Measurements from ENCODE around the gene ITPR2.

Gene ITPR2

DNA sequence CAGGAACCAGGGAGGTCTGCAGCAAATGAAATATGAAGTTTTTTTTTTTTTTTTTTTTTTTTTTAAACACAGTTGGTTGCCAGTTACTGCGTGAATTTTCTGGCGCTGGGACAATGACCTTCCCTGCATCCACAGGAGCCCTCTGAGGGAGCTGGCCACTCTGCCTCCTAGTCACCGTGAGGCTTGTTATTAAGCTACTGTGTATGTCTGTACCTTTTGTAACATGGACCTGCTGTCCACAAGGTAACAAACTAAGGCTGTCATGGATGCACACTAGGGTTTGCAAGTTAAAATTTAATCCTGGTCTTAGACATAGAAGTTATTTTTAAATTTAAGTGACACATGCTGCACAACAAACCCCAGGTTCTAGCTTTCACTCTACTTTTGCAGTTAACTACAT is 426.6 kb downstream of the ITPR2 start:
- no CpG with 5 or more reads among the region's 3 CpGs for WGBS (ENCODE audit: extremely low coverage, insufficient coverage, insufficient read length)
- DNase-seq, result no peak
- Histone ChIP-seq H3K27ac (ENCODE audit: low read depth, low read length) (no peak overlapping the region), H2BK120ac (ENCODE audit: insufficient read depth, low read length, poor library complexity) (no peak overlapping the region), H3K9me3 (ENCODE audit: insufficient read depth, low read depth, low read length) (no peaks in the 10 kb centered on the region), H3K4me1 (ENCODE audit: control insufficient read depth in 1 of 2, insufficient read depth in 2 of 2, low read length in 2 of 2) (peaks cover 0 to 2% of the 10 kb centered on the region in 2 experiments), H3K4me2 (ENCODE audit: low read length) (no peak overlapping the region), H3K4me3 (ENCODE audit: low read depth, low read length) (no peak overlapping the region), H3K9ac (ENCODE audit: low read length) (no peak overlapping the region), H3K27me3 (ENCODE audit: insufficient read depth, low read length) (no peaks in the 10 kb centered on the region), H3K18ac (ENCODE audit: low read length) (no peak overlapping the region), H3K14ac (ENCODE audit: low read length) (no peak overlapping the region), H3K79me2 (ENCODE audit: control insufficient read depth, insufficient read depth, low read length, poor library complexity) (no peaks in the 10 kb centered on the region), H3K36me3 (ENCODE audit: control insufficient read depth in 1 of 2, insufficient read depth in 2 of 2, low read length in 2 of 2) (no peaks in the 10 kb centered on the region), H2AFZ (ENCODE audit: insufficient read depth, low read length, poor library complexity) (no peak overlapping the region), H4K12ac (ENCODE audit: low read depth, low read length) (no peak overlapping the region), H3K23ac (ENCODE audit: low read length) (no peak overlapping the region), H4K91ac (ENCODE audit: low read depth, low read length) (no peak overlapping the region), H3K79me1 (ENCODE audit: low read length) (peaks cover 2% of the 10 kb centered on the region), H4K8ac (ENCODE audit: low read depth, low read length) (no peak overlapping the region), H2BK12ac (ENCODE audit: low read length) (no peak overlapping the region), H2AK5ac (ENCODE audit: low read length) (no peak overlapping the region), H2BK5ac (ENCODE audit: low read depth, low read length, poor library complexity) (no peak overlapping the region), H3K4ac (ENCODE audit: low read depth, low read length) (no peak overlapping the region)

DNA sequence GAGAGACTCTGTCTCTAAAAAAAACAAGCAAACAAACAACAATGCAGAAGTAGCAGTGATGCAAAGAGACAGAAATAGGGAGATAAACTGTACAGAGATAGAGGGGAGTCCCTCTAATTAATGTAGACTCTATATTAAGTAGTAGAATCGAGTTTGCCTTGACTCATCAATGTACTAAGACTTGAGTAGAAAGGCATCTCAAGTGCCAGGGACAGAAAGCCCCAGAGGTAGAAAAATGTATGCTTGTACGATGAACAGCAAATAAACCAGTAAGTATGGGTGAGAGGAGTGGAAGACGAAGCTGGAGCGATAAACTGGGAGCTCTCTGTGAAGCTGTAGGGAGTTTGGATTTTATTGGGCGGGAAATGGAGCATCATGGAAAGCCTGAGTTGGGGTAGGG is 429.4 kb downstream of the ITPR2 start:
- no peak overlapping the region for H3K14ac ChIP-seq (ENCODE audit: low read length)
- DNase-seq, result no peak
- no peaks in the 10 kb centered on the region for H3K27me3 ChIP-seq (ENCODE audit: insufficient read depth, low read length)
- H2AK5ac ChIP-seq (ENCODE audit: low read length), result no peak overlapping the region
- no peaks in the 10 kb centered on the region for H3K79me2 ChIP-seq (ENCODE audit: control insufficient read depth, insufficient read depth, low read length, poor library complexity)
- H2BK12ac ChIP-seq (ENCODE audit: low read length), result no peak overlapping the region
- WGBS (ENCODE audit: extremely low coverage, insufficient coverage, insufficient read length), result no CpG with 5 or more reads among the region's 5 CpGs
- H4K8ac ChIP-seq (ENCODE audit: low read depth, low read length), result no peak overlapping the region
- no peak overlapping the region for H3K23ac ChIP-seq (ENCODE audit: low read length)
- no peak overlapping the region for H3K4me3 ChIP-seq (ENCODE audit: low read depth, low read length)
- H3K27ac ChIP-seq (ENCODE audit: low read depth, low read length), result no peak overlapping the region
- H2BK120ac ChIP-seq (ENCODE audit: insufficient read depth, low read length, poor library complexity), result no peak overlapping the region
- peaks cover 0 to 2% of the 10 kb centered on the region in 2 experiments for H3K4me1 ChIP-seq (ENCODE audit: control insufficient read depth in 1 of 2, insufficient read depth in 2 of 2, low read length in 2 of 2)
- H3K36me3 ChIP-seq (ENCODE audit: control insufficient read depth in 1 of 2, insufficient read depth in 2 of 2, low read length in 2 of 2), result no peaks in the 10 kb centered on the region
- H4K91ac ChIP-seq (ENCODE audit: low read depth, low read length), result no peak overlapping the region
- no peak overlapping the region for H3K18ac ChIP-seq (ENCODE audit: low read length)
- H3K9ac ChIP-seq (ENCODE audit: low read length), result no peak overlapping the region
- no peaks in the 10 kb centered on the region for H3K9me3 ChIP-seq (ENCODE audit: insufficient read depth, low read depth, low read length)
- H3K4ac ChIP-seq (ENCODE audit: low read depth, low read length), result no peak overlapping the region
- no peak overlapping the region for H3K4me2 ChIP-seq (ENCODE audit: low read length)
- no peak overlapping the region for H4K12ac ChIP-seq (ENCODE audit: low read depth, low read length)
- H3K79me1 ChIP-seq (ENCODE audit: low read length), result peaks cover 2% of the 10 kb centered on the region
- no peak overlapping the region for H2BK5ac ChIP-seq (ENCODE audit: low read depth, low read length, poor library complexity)
- H2AFZ ChIP-seq (ENCODE audit: insufficient read depth, low read length, poor library complexity), result no peak overlapping the region

DNA sequence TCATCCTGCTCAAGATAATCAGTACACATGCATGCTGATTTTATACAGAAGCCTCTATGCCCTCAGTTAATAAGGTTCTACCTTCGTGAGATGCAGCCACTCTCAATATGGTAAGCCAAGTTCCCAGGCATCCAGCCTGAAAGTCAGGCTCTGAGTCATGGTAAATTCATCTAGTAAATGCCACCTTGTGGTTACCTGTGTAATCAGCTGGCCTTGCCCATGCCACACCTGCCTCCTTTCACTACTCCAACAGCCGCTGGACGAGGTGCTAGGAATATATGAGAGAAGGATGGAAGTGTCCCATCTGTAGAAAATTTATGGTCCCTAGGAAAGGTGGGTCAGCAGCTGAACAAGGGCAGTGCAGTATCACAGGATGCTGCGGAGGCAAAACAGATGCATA is 430.3 kb downstream of the ITPR2 start:
- WGBS (ENCODE audit: extremely low coverage, insufficient coverage, insufficient read length), result no CpG with 5 or more reads among the region's 4 CpGs
- no peak overlapping the region for H4K12ac ChIP-seq (ENCODE audit: low read depth, low read length)
- no peak overlapping the region for H3K27ac ChIP-seq (ENCODE audit: low read depth, low read length)
- no peak overlapping the region for H4K91ac ChIP-seq (ENCODE audit: low read depth, low read length)
- H3K79me2 ChIP-seq (ENCODE audit: control insufficient read depth, insufficient read depth, low read length, poor library complexity), result no peaks in the 10 kb centered on the region
- no peaks in the 10 kb centered on the region for H3K9me3 ChIP-seq (ENCODE audit: insufficient read depth, low read depth, low read length)
- H3K18ac ChIP-seq (ENCODE audit: low read length), result no peak overlapping the region
- no peak overlapping the region for H2BK120ac ChIP-seq (ENCODE audit: insufficient read depth, low read length, poor library complexity)
- peaks cover 2% of the 10 kb centered on the region for H3K79me1 ChIP-seq (ENCODE audit: low read length)
- H2AK5ac ChIP-seq (ENCODE audit: low read length), result no peak overlapping the region
- no peak overlapping the region for H3K4me3 ChIP-seq (ENCODE audit: low read depth, low read length)
- H2BK5ac ChIP-seq (ENCODE audit: low read depth, low read length, poor library complexity), result no peak overlapping the region
- H3K4me2 ChIP-seq (ENCODE audit: low read length), result no peak overlapping the region
- DNase-seq, result peak; percentile 50 to 71
- no peak overlapping the region for H3K14ac ChIP-seq (ENCODE audit: low read length)
- no peak overlapping the region for H3K23ac ChIP-seq (ENCODE audit: low read length)
- H3K4me1 ChIP-seq (ENCODE audit: control insufficient read depth in 1 of 2, insufficient read depth in 2 of 2, low read length in 2 of 2), result peaks cover 0 to 2% of the 10 kb centered on the region in 2 experiments
- no peak overlapping the region for H3K4ac ChIP-seq (ENCODE audit: low read depth, low read length)
- H3K27me3 ChIP-seq (ENCODE audit: insufficient read depth, low read length), result no peaks in the 10 kb centered on the region
- no peak overlapping the region for H2BK12ac ChIP-seq (ENCODE audit: low read length)
- no peak overlapping the region for H2AFZ ChIP-seq (ENCODE audit: insufficient read depth, low read length, poor library complexity)
- no peaks in the 10 kb centered on the region for H3K36me3 ChIP-seq (ENCODE audit: control insufficient read depth in 1 of 2, insufficient read depth in 2 of 2, low read length in 2 of 2)
- no peak overlapping the region for H4K8ac ChIP-seq (ENCODE audit: low read depth, low read length)
- H3K9ac ChIP-seq (ENCODE audit: low read length), result no peak overlapping the region

DNA sequence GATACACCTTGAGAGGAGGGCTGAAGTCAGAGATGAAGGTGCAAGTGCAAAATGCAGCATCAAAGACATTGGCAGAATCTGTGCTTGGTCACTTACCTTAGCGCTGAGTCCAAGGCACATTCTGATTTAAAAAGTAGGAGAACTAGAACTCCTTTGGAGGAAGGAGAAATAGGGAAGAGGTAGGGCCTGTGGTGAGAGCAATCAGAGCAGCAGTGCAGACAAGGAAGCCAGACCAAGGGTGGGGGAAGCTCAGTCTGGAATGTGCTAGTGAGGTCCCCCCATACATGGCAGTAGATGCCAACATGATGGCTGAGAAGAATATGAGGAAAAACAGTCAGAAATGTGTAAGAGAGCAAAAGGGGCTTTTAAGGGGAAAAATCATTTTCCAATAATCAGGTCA is 431.1 kb downstream of the ITPR2 start:
- Histone ChIP-seq H3K79me1 (ENCODE audit: low read length) (peaks cover 2% of the 10 kb centered on the region), H4K12ac (ENCODE audit: low read depth, low read length) (no peak overlapping the region), H4K8ac (ENCODE audit: low read depth, low read length) (no peak overlapping the region), H3K18ac (ENCODE audit: low read length) (no peak overlapping the region), H3K9me3 (ENCODE audit: insufficient read depth, low read depth, low read length) (no peaks in the 10 kb centered on the region), H3K27me3 (ENCODE audit: insufficient read depth, low read length) (no peaks in the 10 kb centered on the region), H3K9ac (ENCODE audit: low read length) (no peak overlapping the region), H2BK5ac (ENCODE audit: low read depth, low read length, poor library complexity) (no peak overlapping the region), H3K79me2 (ENCODE audit: control insufficient read depth, insufficient read depth, low read length, poor library complexity) (no peaks in the 10 kb centered on the region), H2AK5ac (ENCODE audit: low read length) (no peak overlapping the region), H2BK120ac (ENCODE audit: insufficient read depth, low read length, poor library complexity) (no peak overlapping the region), H3K23ac (ENCODE audit: low read length) (no peak overlapping the region), H3K4me2 (ENCODE audit: low read length) (no peak overlapping the region), H3K36me3 (ENCODE audit: control insufficient read depth in 1 of 2, insufficient read depth in 2 of 2, low read length in 2 of 2) (no peaks in the 10 kb centered on the region), H4K91ac (ENCODE audit: low read depth, low read length) (no peak overlapping the region), H3K14ac (ENCODE audit: low read length) (no peak overlapping the region), H2AFZ (ENCODE audit: insufficient read depth, low read length, poor library complexity) (no peak overlapping the region), H3K4me3 (ENCODE audit: low read depth, low read length) (no peak overlapping the region), H3K4me1 (ENCODE audit: control insufficient read depth in 1 of 2, insufficient read depth in 2 of 2, low read length in 2 of 2) (peaks cover 0 to 2% of the 10 kb centered on the region in 2 experiments), H2BK12ac (ENCODE audit: low read length) (no peak overlapping the region), H3K27ac (ENCODE audit: low read depth, low read length) (no peak overlapping the region), H3K4ac (ENCODE audit: low read depth, low read length) (no peak overlapping the region)
- DNase-seq, result no peak
- no CpG with 5 or more reads among the region's 1 CpG for WGBS (ENCODE audit: extremely low coverage, insufficient coverage, insufficient read length)

Data from trophoblast cell (in vitro differentiated cells and primary cell).